SK-N-SH (cell line): ENCODE measurements around the gene GIGYF1. TPM values are rescaled to one million over a fixed set of nuclear protein-coding genes. Genes with fewer than 3 reads are reported as not detected.
A peak's percentile ranks its signal among the peaks of the same experiment; 100 is the strongest.
"Not testable (repeated sequence)": the region's sequence is repeated elsewhere in the genome, so short reads cannot be mapped to it uniquely, and the experiment has no call there.

Experiments used
- CTCF ChIA-PET: fragments of 300-600, 350-600 bp; formaldehyde crosslinking; extraction: SDS; loops from one replicate; lab custom pipeline; 2021; lab: Yijun Ruan, JAX
- POLR2A ChIA-PET: fragments of 350-600 bp; sonication (Branson Sonifier 250); formaldehyde crosslinking; extraction: SDS; loops from one replicate; lab custom pipeline; 2020; ENCODE audit warnings: antibody characterized with exemption, inconsistent platforms; lab: Yijun Ruan, JAX
- DNase-seq: peaks from one replicate; pipeline ENCODE4 v3.0.0; 2012
- H2AFZ ChIP-seq: fragments of 200-600 bp; sonication (generic); 2 replicates; pipeline ENCODE4 v1.8.1; 2016; ENCODE audit warnings: antibody characterized with exemption, mild to moderate bottlenecking, low read depth
- H3F3A ChIP-seq: fragments of 200-600 bp; sonication (generic); replicated peaks from 2 replicates; pipeline ENCODE3; 2016; ENCODE audit warnings: antibody characterized with exemption, mild to moderate bottlenecking; ENCODE audit not compliant: insufficient read depth
- H3K27ac ChIP-seq, 2 experiments: fragments of 200-500 bp in 1 of 2; fragments of 200-600 bp in 1 of 2; sonication (Bioruptor generic) in 1 of 2; sonication (generic), shearing (Covaris generic) in 1 of 2; 2 replicates each; pipeline versions ENCODE4 v1.5.1 to v1.6.1; 2014 to 2016; ENCODE audit warnings: low read depth in 2 of 2, inconsistent platforms in 1 of 2, low read length in 1 of 2, mild to moderate bottlenecking in 1 of 2, mixed read lengths in 1 of 2
- H3K27me3 ChIP-seq: fragments of 200-600 bp; sonication (generic), shearing (Covaris generic); 2 replicates; pipeline ENCODE4 v1.6.1; 2016; ENCODE audit warnings: mixed run types; ENCODE audit not compliant: insufficient read depth
- H3K36me3 ChIP-seq, 2 experiments: fragments of 200-500 bp in 1 of 2; fragments of 200-600 bp in 1 of 2; sonication (Bioruptor generic) in 1 of 2; sonication (generic) in 1 of 2; replicated peaks in 1 of 2; 2 replicates each; pipeline versions ENCODE3 to v1.5.1; 2014 to 2016; ENCODE audit warnings: low read length in 1 of 2, mild to moderate bottlenecking in 1 of 2; ENCODE audit not compliant: insufficient read depth in 2 of 2, control insufficient read depth in 1 of 2
- H3K4me1 ChIP-seq, 2 experiments: fragments of 200-500 bp in 1 of 2; fragments of 200-600 bp in 1 of 2; sonication (Bioruptor generic) in 1 of 2; sonication (generic), shearing (Covaris generic) in 1 of 2; 2 replicates each; pipeline versions ENCODE4 v1.5.1 to v1.6.1; 2014 to 2016; ENCODE audit warnings: low read depth in 1 of 2, low read length in 1 of 2, mixed run types in 1 of 2; ENCODE audit not compliant: insufficient read depth in 2 of 2, control insufficient read depth in 1 of 2
- H3K4me2 ChIP-seq: fragments of 200-600 bp; sonication (generic), shearing (Covaris generic); 2 replicates; pipeline ENCODE4 v1.6.1; 2017; ENCODE audit warnings: mixed run types
- H3K4me3 ChIP-seq, 2 experiments: fragments of 200-500 bp in 1 of 2; fragments of 200-600 bp in 1 of 2; sonication (Bioruptor generic) in 1 of 2; sonication (generic), shearing (Covaris generic) in 1 of 2; 2 replicates each; pipeline versions ENCODE4 v1.5.1 to v1.8.1; 2014 to 2016; ENCODE audit warnings: low read depth in 2 of 2, inconsistent platforms in 1 of 2, low read length in 1 of 2, mild to moderate bottlenecking in 1 of 2, mixed read lengths in 1 of 2, moderate library complexity in 1 of 2
- H3K79me2 ChIP-seq: fragments of 200-600 bp; sonication (generic); 2 replicates; pipeline ENCODE4 v1.8.1; 2017; ENCODE audit warnings: mild to moderate bottlenecking; ENCODE audit not compliant: insufficient read depth
- H3K9ac ChIP-seq: fragments of 200-600 bp; sonication (generic); 2 replicates; pipeline ENCODE4 v1.6.1; 2017; ENCODE audit warnings: mixed run types
- H3K9me2 ChIP-seq: fragments of 200-600 bp; sonication (generic); 2 replicates; pipeline ENCODE4 v1.6.1; 2017; ENCODE audit warnings: mixed run types
- H3K9me3 ChIP-seq: fragments of 200-600 bp; sonication (generic); 2 replicates; pipeline ENCODE4 v1.6.1; 2017; ENCODE audit warnings: mixed run types, mild to moderate bottlenecking, moderate library complexity
- H4K20me1 ChIP-seq: fragments of 200-600 bp; sonication (generic); 2 replicates; pipeline ENCODE4 v1.6.1; 2017; ENCODE audit warnings: mild to moderate bottlenecking, mixed run types; ENCODE audit not compliant: insufficient read depth
- EZH2phosphoT487 ChIP-seq: fragments of 200-600 bp; sonication (generic); IDR thresholded peaks from 2 replicates; pipeline ENCODE4 v1.6.1; 2017; ENCODE audit warnings: low read depth, mixed run types, mild to moderate bottlenecking, antibody characterized with exemption, moderate library complexity, borderline replicate concordance
- RAD21 ChIP-seq: IDR thresholded peaks from 2 replicates; pipeline ENCODE4 v1.6.1; 2012; ENCODE audit warnings: mild to moderate bottlenecking, low read length
- SMC3 ChIP-seq: IDR thresholded peaks from 2 replicates; pipeline ENCODE4 v1.6.1; 2012; ENCODE audit warnings: low read depth, low read length, improper control_type of control experiment
- WGBS: methylation state at CpG from one replicate; pipeline ENCODE4 v1.1.6; 2017; ENCODE audit warnings: low lambda C conversion rate; 5-methylcytosine and 5-hydroxymethylcytosine counted together
- polyA plus RNA-seq, 3 experiments: library from polyadenylated mRNA; depleted of rRNA; stranded (reverse); fragments of >200 nt; gene quantifications; 2 replicates each; pipeline ENCODE4 v1.2.3, GENCODE V29; 2012
- TF ChIP-seq, protein P1 (sequence below): fragments of 200-600 bp; sonication (generic); IDR thresholded peaks from 2 replicates; pipeline ENCODE4 v1.6.1; 2017; ENCODE audit warnings: antibody characterized with exemption, mild to moderate bottlenecking, moderate library complexity

Gene GIGYF1
- polyA plus RNA-seq, 1 of the 3 experiments (the other 2 are of a cell fraction): 19.4 TPM

GRCh38 chr7:100719523-100720278 is 25.7 kb upstream of the GIGYF1 start:
- H3K9me2 ChIP-seq: no peaks in the 10 kb centered on the region
- ChIA-PET POLR2A (interaction anchor here (2.8 kb wide), 1 partner anchor 14 kb away, joined by 9 read pairs; the partner anchor contains the start of gene POP7), CTCF (interaction anchor here (0.9 to 13.0 kb wide), 18 partner anchors 10 to 358 kb away, joined by 3 to 344 read pairs (median 4); partner anchors contain the start of genes EPHB4, POP7 and SLC12A9)
- TF ChIP-seq RAD21 (peak; percentile 56), SMC3 (peak; percentile 56), EZH2phosphoT487 (no peak)
- TF ChIP-seq, protein P1, sequence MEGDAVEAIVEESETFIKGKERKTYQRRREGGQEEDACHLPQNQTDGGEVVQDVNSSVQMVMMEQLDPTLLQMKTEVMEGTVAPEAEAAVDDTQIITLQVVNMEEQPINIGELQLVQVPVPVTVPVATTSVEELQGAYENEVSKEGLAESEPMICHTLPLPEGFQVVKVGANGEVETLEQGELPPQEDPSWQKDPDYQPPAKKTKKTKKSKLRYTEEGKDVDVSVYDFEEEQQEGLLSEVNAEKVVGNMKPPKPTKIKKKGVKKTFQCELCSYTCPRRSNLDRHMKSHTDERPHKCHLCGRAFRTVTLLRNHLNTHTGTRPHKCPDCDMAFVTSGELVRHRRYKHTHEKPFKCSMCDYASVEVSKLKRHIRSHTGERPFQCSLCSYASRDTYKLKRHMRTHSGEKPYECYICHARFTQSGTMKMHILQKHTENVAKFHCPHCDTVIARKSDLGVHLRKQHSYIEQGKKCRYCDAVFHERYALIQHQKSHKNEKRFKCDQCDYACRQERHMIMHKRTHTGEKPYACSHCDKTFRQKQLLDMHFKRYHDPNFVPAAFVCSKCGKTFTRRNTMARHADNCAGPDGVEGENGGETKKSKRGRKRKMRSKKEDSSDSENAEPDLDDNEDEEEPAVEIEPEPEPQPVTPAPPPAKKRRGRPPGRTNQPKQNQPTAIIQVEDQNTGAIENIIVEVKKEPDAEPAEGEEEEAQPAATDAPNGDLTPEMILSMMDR: peak; percentile 47
- H3K36me3 ChIP-seq: no peaks in the 10 kb centered on the region
- H3K4me3 ChIP-seq: no peak overlapping the region
- no peaks in the 10 kb centered on the region for H3K9me3 ChIP-seq
- 30% methylated on average over 8 of the region's 8 CpGs for WGBS
- no peak for DNase-seq
- H2AFZ ChIP-seq: no peak overlapping the region
- peaks cover 0 to 3% of the 10 kb centered on the region in 2 experiments; a peak in 1 of 4 replicates for H3K4me1 ChIP-seq
- H3K79me2 ChIP-seq: no peaks in the 10 kb centered on the region
- no peak overlapping the region for H3K27ac ChIP-seq
- H3F3A ChIP-seq: no peaks in the 10 kb centered on the region
- peak overlapping the region; percentile 61 for H3K4me2 ChIP-seq
- peaks cover 28% of the 10 kb centered on the region for H3K27me3 ChIP-seq
- H3K9ac ChIP-seq: no peak overlapping the region
- no peaks in the 10 kb centered on the region for H4K20me1 ChIP-seq

DNA sequence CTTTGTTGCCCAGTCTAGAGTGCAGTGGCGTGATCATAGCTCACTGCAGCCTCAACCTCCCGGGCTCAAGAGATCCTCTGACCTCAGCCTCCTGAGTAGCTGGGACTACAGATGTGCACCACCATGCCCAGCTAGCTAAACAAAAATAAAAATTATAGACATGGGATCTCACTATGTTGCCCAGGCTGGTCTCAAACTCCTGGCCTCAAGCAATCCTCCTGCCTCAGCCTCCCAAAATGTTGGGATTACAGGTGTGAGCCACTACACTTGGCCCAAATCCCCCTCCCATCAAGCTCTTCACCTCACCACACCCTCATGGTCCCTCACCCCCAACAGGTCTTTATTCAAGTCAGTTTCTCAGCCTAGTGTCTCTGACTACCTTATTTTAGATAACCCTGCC is 23.0 kb upstream of the GIGYF1 start:
- peaks cover 26% of the 10 kb centered on the region for H3K27me3 ChIP-seq
- H3K4me3 ChIP-seq, H3K9ac ChIP-seq, DNase-seq, H3K79me2 ChIP-seq, H3K9me3 ChIP-seq, H3K27ac ChIP-seq, H3K36me3 ChIP-seq, H3F3A ChIP-seq, H2AFZ ChIP-seq, H3K4me2 ChIP-seq, H3K4me1 ChIP-seq, POLR2A ChIA-PET, H3K9me2 ChIP-seq, H4K20me1 ChIP-seq: not testable (repeated sequence)
- CTCF ChIA-PET: interaction anchor here (0.6 to 17.6 kb wide), 5 partner anchors 8 to 142 kb away, joined by 3 to 344 read pairs (median 27); partner anchors contain the start of genes EPO, POP7 and SLC12A9
- 66% methylated on average over 2 of the region's 2 CpGs for WGBS

GRCh38 chr7:100714725-100715124 is 20.7 kb upstream of the GIGYF1 start:
- ChIA-PET POLR2A (no interaction called here), CTCF (interaction anchor here (0.8 to 17.6 kb wide), 5 partner anchors 9 to 232 kb away, joined by 3 to 344 read pairs (median 27); partner anchors contain the start of genes EPO, POP7 and SLC12A9)
- no peaks in the 10 kb centered on the region for H3K4me1 ChIP-seq
- no peaks in the 10 kb centered on the region for H3K9me3 ChIP-seq
- no peak overlapping the region for H3K4me2 ChIP-seq
- no peaks in the 10 kb centered on the region for H3K36me3 ChIP-seq
- TF ChIP-seq RAD21: no peak
- 61% methylated on average over 8 of the region's 8 CpGs for WGBS
- no peaks in the 10 kb centered on the region for H4K20me1 ChIP-seq
- no peaks in the 10 kb centered on the region for H3K9me2 ChIP-seq
- H3K79me2 ChIP-seq: no peaks in the 10 kb centered on the region
- H3F3A ChIP-seq: no peaks in the 10 kb centered on the region
- no peak overlapping the region for H2AFZ ChIP-seq
- DNase-seq: no peak
- H3K27me3 ChIP-seq: peaks cover 4% of the 10 kb centered on the region; the same call in 1 of the 2 replicates
- H3K27ac ChIP-seq: no peak overlapping the region
- no peak overlapping the region for H3K4me3 ChIP-seq
- H3K9ac ChIP-seq: no peak overlapping the region
